Natural killer cell treated with Interleukin-12 subunit alpha and Interleukin-12 subunit beta and Interleukin-15 and Interleukin-18, amount 100 ng/mL, for 72 hours (primary cell): ENCODE data around the gene PAEP. TPM values are rescaled to one million over a fixed set of nuclear protein-coding genes. Genes with fewer than 3 reads are reported as not detected.
A peak's percentile ranks its signal among the peaks of the same experiment; 100 is the strongest.

Experiments
- ATAC-seq, 2 donors: fragments of 150-1000 bp; cut with Tn5 transposase in 1 of 2; sonication (Bioruptor Pico), chemical (Tn5 transposase) in 1 of 2; 2 replicates each; pipeline ENCODE4 v1.10.0; 2021
- DNase-seq: peaks from one replicate; pipeline ENCODE4 v3.0.0; 2022; ENCODE audit warnings: low spot score
- H3K27ac Mint-ChIP-seq, 2 donors: 1 replicate in 1 of 2; 2 replicates in 1 of 2; pipeline ENCODE4 v1.8.0; 2022; ENCODE audit warnings: mixed read lengths in 2 of 2, mild to moderate bottlenecking in 1 of 2, moderate library complexity in 1 of 2
- H3K27me3 Mint-ChIP-seq, 2 donors: 1 replicate in 1 of 2; 2 replicates in 1 of 2; pipeline ENCODE4 v1.8.0; 2022; ENCODE audit warnings: mixed read lengths in 2 of 2
- H3K36me3 Mint-ChIP-seq: one replicate; pipeline ENCODE4 v1.8.0; 2022; ENCODE audit warnings: mixed read lengths
- H3K4me1 Mint-ChIP-seq, 2 donors: 1 replicate in 1 of 2; 2 replicates in 1 of 2; pipeline ENCODE4 v1.8.0; 2022; ENCODE audit warnings: low read depth in 2 of 2, mixed read lengths in 2 of 2, mild to moderate bottlenecking in 1 of 2
- H3K4me3 Mint-ChIP-seq: one replicate; pipeline ENCODE4 v1.8.0; 2022; ENCODE audit warnings: mixed read lengths
- H3K9me3 Mint-ChIP-seq: 2 replicates; pipeline ENCODE4 v1.8.0; 2022; ENCODE audit warnings: mixed read lengths
- total RNA-seq, 2 donors: library from RNA; stranded (reverse); gene quantifications; one replicate each; pipeline ENCODE4 v1.2.3, GENCODE V29; 2022

The PAEP gene
- total RNA-seq, 2 donors from 2014 or later = not detected

- DNase-seq (peak; percentile 54), ATAC-seq (no peak)
- Mint-ChIP-seq H3K36me3 (no peaks in the 10 kb centered on the region), H3K4me1 (peaks cover 0 to 3% of the 10 kb centered on the region in 2 donors), H3K27ac (no peak overlapping the region), H3K9me3 (no peaks in the 10 kb centered on the region), H3K27me3 (peaks cover 0 to 13% of the 10 kb centered on the region in 2 donors), H3K4me3 (no peak overlapping the region)
Observed at GRCh38 chr9:135608999-135609317, 47.4 kb downstream of the PAEP start.

GRCh38 chr9:135609366-135609955 lies 47.9 kb downstream of the PAEP start:
- peaks cover 0 to 3% of the 10 kb centered on the region in 2 donors for H3K4me1 Mint-ChIP-seq
- ATAC-seq (no peak), DNase-seq (peak; percentile 25)
- H3K27me3 Mint-ChIP-seq = peaks cover 0 to 13% of the 10 kb centered on the region in 2 donors
- no peak overlapping the region for H3K4me3 Mint-ChIP-seq
- H3K9me3 Mint-ChIP-seq = no peaks in the 10 kb centered on the region
- H3K36me3 Mint-ChIP-seq = no peaks in the 10 kb centered on the region
- H3K27ac Mint-ChIP-seq = no peak overlapping the region

GRCh38 chr9:135610290-135611141 lies 49.0 kb downstream of the PAEP start:
- DNase-seq (peak; percentile 40), ATAC-seq (no peak)
- Mint-ChIP-seq H3K4me3 (no peak overlapping the region), H3K36me3 (no peaks in the 10 kb centered on the region), H3K9me3 (no peaks in the 10 kb centered on the region), H3K4me1 (peaks cover 0 to 3% of the 10 kb centered on the region in 2 donors), H3K27ac (no peak overlapping the region), H3K27me3 (peaks cover 0 to 13% of the 10 kb centered on the region in 2 donors)

- Mint-ChIP-seq H3K27ac (no peak overlapping the region), H3K27me3 (peaks cover 0 to 13% of the 10 kb centered on the region in 2 donors), H3K4me3 (no peak overlapping the region), H3K36me3 (no peaks in the 10 kb centered on the region), H3K4me1 (peaks cover 0 to 3% of the 10 kb centered on the region in 2 donors), H3K9me3 (no peaks in the 10 kb centered on the region)
- ATAC-seq = no peak
- peak; percentile 35 for DNase-seq
Observed at GRCh38 chr9:135611142-135611874, 49.8 kb downstream of the PAEP start.

GRCh38 chr9:135611875-135612209 lies 50.3 kb downstream of the PAEP start:
- no peak for DNase-seq
- ATAC-seq = no peak
- Mint-ChIP-seq H3K36me3 (no peaks in the 10 kb centered on the region), H3K27ac (no peak overlapping the region), H3K4me3 (no peak overlapping the region), H3K9me3 (no peaks in the 10 kb centered on the region), H3K27me3 (peaks cover 0 to 13% of the 10 kb centered on the region in 2 donors), H3K4me1 (peaks cover 0 to 3% of the 10 kb centered on the region in 2 donors)

- H3K4me3 Mint-ChIP-seq = no peak overlapping the region
- H3K4me1 Mint-ChIP-seq = peaks cover 0 to 3% of the 10 kb centered on the region in 2 donors
- no peaks in the 10 kb centered on the region for H3K9me3 Mint-ChIP-seq
- H3K27ac Mint-ChIP-seq = no peak overlapping the region
- DNase-seq = no peak
- H3K27me3 Mint-ChIP-seq = peaks cover 0 to 13% of the 10 kb centered on the region in 2 donors
- H3K36me3 Mint-ChIP-seq = no peaks in the 10 kb centered on the region
- ATAC-seq = no peak
Observed at GRCh38 chr9:135612437-135612836, 50.9 kb downstream of the PAEP start.

- DNase-seq = peak; percentile 45
- Mint-ChIP-seq H3K9me3 (no peaks in the 10 kb centered on the region), H3K36me3 (no peaks in the 10 kb centered on the region)
Observed at GRCh38 chr9:135612981-135613910, 51.7 kb downstream of the PAEP start.

GRCh38 chr9:135613946-135614805 lies 52.6 kb downstream of the PAEP start:
- Mint-ChIP-seq H3K4me3 (no peak overlapping the region), H3K27me3 (peaks cover 0 to 13% of the 10 kb centered on the region in 2 donors), H3K36me3 (no peaks in the 10 kb centered on the region), H3K4me1 (peaks cover 0 to 3% of the 10 kb centered on the region in 2 donors), H3K27ac (no peak overlapping the region), H3K9me3 (no peaks in the 10 kb centered on the region)
- DNase-seq (peak; percentile 55), ATAC-seq (no peak)

More at GRCh38 chr9:135612981-135613910, 51.7 kb downstream of the PAEP start:
- Mint-ChIP-seq H3K4me3 (no peak overlapping the region), H3K27ac (no peak overlapping the region), H3K4me1 (peaks cover 0 to 3% of the 10 kb centered on the region in 2 donors), H3K27me3 (peaks cover 0 to 13% of the 10 kb centered on the region in 2 donors)
- ATAC-seq = no peak

- peaks cover 0 to 10% of the 10 kb centered on the region in 2 donors for H3K27me3 Mint-ChIP-seq
Observed at GRCh38 chr9:135614821-135615665, 53.5 kb downstream of the PAEP start.

GRCh38 chr9:135615666-135616618 lies 54.4 kb downstream of the PAEP start:
- Mint-ChIP-seq H3K27me3 (peaks cover 5 to 15% of the 10 kb centered on the region in 2 donors), H3K4me1 (no peaks in the 10 kb centered on the region), H3K36me3 (no peaks in the 10 kb centered on the region), H3K4me3 (no peak overlapping the region), H3K27ac (no peak overlapping the region), H3K9me3 (no peaks in the 10 kb centered on the region)
- peak; percentile 44 for DNase-seq
- ATAC-seq = no peak

More at GRCh38 chr9:135614821-135615665, 53.5 kb downstream of the PAEP start:
- H3K9me3 Mint-ChIP-seq = no peaks in the 10 kb centered on the region
- DNase-seq (peak; percentile 58), ATAC-seq (no peak)
- H3K27ac Mint-ChIP-seq = no peak overlapping the region
- H3K36me3 Mint-ChIP-seq = no peaks in the 10 kb centered on the region
- no peak overlapping the region for H3K4me3 Mint-ChIP-seq
- H3K4me1 Mint-ChIP-seq = peaks cover 0 to 2% of the 10 kb centered on the region in 2 donors
